ENCODE data around the gene ADAMTSL1. TPM values are rescaled to one million over a fixed set of nuclear protein-coding genes. Genes with fewer than 3 reads are reported as not detected.
A peak's percentile ranks its signal among the peaks of the same experiment; 100 is the strongest.

The ADAMTSL1 gene
- total RNA-seq, 1 donor from 2014 or later = 61.8 TPM

- DNase-seq (ENCODE audit: low spot score) (no peak), ATAC-seq (no peak)
Measured at GRCh38 chr9:18806232-18807080, 332.5 kb downstream of the ADAMTSL1 start.

GRCh38 chr9:18810581-18810980 lies 336.6 kb downstream of the ADAMTSL1 start:
- ATAC-seq = no peak
- intact Hi-C loops (cut with DNase I) = no loop called here
- no peak for DNase-seq (ENCODE audit: low spot score)

More at GRCh38 chr9:18806232-18807080, 332.5 kb downstream of the ADAMTSL1 start:
- intact Hi-C loops (cut with DNase I) = no loop called here

DNA sequence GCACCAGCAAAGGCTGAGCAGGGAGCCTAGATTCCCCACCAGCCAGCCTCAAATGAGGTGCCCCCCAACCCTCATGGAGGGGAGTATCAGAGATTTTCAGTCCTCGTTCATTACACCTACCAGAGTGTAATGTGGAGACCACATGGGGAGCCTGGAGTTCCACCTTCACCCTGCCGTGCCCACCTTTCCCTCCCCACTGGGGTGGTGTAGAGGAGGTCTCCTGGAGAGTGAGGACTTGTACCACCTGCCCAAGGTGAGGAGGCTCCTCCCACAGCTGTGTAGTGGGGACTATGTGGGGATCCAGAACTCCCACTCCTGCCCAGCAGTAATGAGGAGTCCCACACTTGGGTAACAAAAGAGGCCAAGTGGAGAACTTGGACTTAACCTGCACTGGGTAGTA lies 337.2 kb downstream of the ADAMTSL1 start:
- intact Hi-C loops (cut with DNase I) = no loop called here
- DNase-seq (ENCODE audit: low spot score) (no peak), ATAC-seq (peak; percentile 17)

GRCh38 chr9:18819418-18819817 lies 345.5 kb downstream of the ADAMTSL1 start:
- ATAC-seq (no peak), DNase-seq (ENCODE audit: low spot score) (no peak)
- intact Hi-C loops (cut with DNase I) = no loop called here

DNA sequence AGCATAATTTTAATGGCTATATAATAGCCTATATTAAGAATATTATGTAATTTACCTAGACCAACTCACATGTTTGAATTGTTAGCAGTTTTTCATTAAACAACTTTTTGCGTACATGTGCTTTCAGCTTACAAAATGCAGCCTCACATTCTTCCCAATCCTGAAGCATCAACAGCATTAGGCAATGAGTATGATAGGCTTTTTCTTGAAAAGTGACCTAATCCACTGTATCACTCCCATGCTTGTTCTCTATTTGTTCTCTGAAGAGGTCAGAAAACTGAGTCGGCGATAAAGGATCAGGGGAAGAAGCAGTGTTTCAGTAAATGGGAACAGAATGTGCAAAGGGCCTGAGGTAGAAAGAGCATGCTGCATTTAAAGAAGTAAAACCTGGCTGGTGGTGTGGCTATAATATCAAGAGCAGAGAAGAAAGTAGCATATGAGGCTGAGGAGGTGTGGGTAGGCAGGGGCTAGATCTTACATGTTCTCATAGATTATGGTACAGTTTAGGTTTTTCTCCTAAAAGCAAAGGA lies 346.7 kb downstream of the ADAMTSL1 start:
- intact Hi-C loops (cut with DNase I) = no loop called here
- no peak for ATAC-seq

DNA sequence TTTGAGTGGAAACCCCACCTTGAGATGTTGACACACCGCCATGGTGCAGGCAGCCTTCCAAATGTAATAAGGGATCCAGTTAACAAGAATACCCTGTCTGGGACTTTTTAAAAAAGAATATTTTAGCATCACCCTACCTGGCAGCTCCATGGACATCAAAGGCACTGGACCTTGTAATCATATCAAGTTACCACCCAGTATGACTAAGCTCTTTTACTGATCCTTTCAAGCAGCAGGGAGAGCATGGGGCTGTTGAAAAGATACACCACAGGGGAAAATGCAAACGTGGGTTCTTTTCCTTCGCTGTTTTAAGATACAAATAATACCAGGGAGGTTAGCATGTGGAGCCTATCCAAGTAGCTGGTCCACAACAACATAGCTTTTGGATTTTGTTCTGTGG lies 347.8 kb downstream of the ADAMTSL1 start:
- DNase-seq (ENCODE audit: low spot score) (no peak), ATAC-seq (no peak)
- intact Hi-C loops (cut with DNase I) = no loop called here

More for the DNA sequence above, 346.7 kb downstream of the ADAMTSL1 start:
- no peak for DNase-seq (ENCODE audit: low spot score)

- intact Hi-C loops (cut with DNase I) = no loop called here
- ATAC-seq (no peak), DNase-seq (ENCODE audit: low spot score) (no peak)
Measured at GRCh38 chr9:18822850-18823249, 348.9 kb downstream of the ADAMTSL1 start.

- ATAC-seq (peak; percentile 44), DNase-seq (ENCODE audit: low spot score) (no peak)
- intact Hi-C loops (cut with DNase I) = no loop called here
Measured at GRCh38 chr9:18824095-18824666, 350.2 kb downstream of the ADAMTSL1 start.

- intact Hi-C loops (cut with DNase I) = no loop called here
- DNase-seq (ENCODE audit: low spot score) (no peak), ATAC-seq (no peak)
Measured at GRCh38 chr9:18825656-18826170, 351.8 kb downstream of the ADAMTSL1 start.

DNA sequence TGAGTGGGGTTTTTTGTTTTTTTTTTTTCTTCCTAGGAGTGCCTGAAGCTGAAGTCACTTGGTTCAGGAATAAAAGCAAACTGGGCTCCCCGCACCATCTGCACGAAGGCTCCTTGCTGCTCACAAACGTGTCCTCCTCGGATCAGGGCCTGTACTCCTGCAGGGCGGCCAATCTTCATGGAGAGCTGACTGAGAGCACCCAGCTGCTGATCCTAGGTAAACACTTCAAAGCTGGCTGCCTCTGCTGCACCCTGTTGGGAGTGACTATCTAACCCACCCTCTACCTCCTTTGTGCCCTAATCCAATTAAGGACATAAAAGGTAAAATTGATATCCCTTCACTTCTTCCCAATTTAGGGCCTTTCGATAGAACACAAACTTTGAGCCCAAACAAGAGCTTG lies 352.3 kb downstream of the ADAMTSL1 start:
- intact Hi-C loops (cut with DNase I) = no loop called here
- no peak for DNase-seq (ENCODE audit: low spot score)
- ATAC-seq = no peak

DNA sequence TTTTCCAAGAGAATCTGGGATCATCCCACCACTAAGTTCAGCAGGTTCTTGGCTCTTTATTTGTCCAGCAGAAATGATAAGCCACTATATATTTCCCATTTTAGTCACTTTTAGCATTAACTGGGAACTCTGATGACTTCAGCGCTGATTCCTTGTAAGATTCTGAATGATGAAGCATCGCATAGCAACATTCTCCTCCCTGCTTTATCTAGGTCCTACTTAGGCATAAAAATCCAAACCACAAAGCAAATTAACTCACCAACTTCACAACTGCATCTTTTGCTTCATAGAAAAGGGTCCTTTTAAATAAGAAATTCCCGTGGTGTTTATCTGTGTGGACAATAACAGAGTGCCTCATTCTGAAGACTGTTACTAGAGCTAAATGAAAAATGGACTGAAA lies 355.1 kb downstream of the ADAMTSL1 start:
- no peak for ATAC-seq
- DNase-seq (ENCODE audit: low spot score) = no peak
- intact Hi-C loops (cut with DNase I) = no loop called here

GRCh38 chr9:18829873-18830272 lies 355.9 kb downstream of the ADAMTSL1 start:
- no peak for ATAC-seq
- no peak for DNase-seq (ENCODE audit: low spot score)
- intact Hi-C loops (cut with DNase I) = no loop called here

DNA sequence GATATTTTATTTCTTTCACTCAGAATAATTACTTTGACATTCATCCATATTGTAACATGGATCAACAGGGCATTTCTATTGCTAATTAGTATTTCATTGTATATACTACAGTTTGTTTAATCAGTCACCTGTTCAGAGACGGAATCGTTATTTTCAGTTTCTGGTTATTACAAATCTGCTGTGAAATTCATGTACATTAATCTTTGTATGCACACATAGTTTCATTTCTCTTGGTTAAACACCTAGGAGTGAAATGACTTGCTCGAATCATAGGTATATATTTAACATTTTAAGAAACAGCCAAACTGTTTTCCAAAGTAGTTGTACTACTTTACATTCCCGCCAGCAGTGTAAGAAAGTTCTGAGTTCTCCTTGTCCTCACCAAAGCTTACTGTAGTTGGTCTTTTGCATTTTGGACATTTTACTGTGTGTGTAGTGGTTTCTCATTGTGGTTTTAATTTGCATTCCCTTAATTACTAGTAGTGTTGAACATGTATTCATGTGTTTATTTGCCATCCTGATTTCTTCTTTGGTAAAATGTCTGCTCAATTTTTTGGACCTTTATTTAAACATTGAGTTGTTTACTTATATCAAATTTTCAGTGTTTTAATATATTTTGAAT lies 360.9 kb downstream of the ADAMTSL1 start:
- ATAC-seq = no peak
- no peak for DNase-seq (ENCODE audit: low spot score)
- intact Hi-C loops (cut with DNase I) = no loop called here

DNA sequence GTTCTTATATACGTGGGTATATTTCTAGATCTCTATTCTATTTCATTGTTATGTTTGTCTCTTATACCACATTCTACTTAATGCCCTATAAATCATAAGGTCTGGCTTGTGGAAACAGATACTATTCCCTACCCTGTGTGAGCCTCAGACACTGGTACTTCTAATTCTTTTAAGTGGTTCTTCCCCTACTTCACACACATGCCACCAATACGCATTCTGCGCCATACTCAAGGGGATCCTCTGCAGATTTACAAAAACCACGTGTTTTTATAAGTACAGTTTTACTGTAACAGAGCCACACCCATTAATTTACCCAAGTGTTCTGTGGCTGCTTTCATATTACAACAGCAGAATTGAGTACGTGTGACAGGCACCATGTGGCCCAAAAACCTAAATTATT lies 363.4 kb downstream of the ADAMTSL1 start:
- intact Hi-C loops (cut with DNase I) = no loop called here
- ATAC-seq = no peak
- DNase-seq (ENCODE audit: low spot score) = no peak

DNA sequence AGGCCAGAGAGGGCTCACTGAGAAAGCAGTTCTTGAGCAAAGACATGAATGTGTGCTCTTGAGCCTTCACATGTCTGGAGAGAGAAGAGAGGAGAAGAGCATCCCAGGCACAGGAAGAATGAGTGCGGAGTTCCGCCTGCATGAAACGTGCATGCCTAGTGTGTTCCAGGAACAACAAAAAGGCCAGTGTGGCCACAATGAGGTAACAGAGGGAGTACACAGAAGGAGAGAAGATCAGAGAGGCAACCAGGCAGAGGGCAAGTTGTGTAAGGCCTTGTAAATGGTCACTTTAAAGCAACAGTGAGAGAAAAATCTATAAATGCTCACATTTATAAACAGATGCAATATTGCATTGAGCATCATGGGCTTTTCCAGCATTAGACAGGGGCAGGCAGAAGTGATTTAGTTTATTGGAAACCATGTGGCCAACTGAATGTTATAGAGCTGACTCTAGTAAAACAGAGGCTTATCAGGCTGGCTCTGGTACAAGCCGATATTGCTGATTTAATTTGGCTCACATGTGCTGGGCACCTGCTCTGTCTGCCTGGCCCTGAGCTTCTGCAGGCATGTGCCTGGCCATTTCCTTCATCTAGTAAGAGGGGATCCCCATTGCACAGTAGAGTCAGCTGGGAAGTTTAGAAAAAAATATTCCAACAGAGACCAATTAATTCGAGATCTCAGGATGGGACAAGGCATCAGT lies 373.8 kb downstream of the ADAMTSL1 start:
- intact Hi-C loops (cut with DNase I) = no loop called here
- ATAC-seq (peak; percentile 76), DNase-seq (ENCODE audit: low spot score) (no peak)

- no peak for ATAC-seq
- intact Hi-C loops (cut with DNase I) = no loop called here
- no peak for DNase-seq (ENCODE audit: low spot score)
Measured at GRCh38 chr9:18848657-18849056, 374.7 kb downstream of the ADAMTSL1 start.

GRCh38 chr9:18849270-18849669 lies 375.3 kb downstream of the ADAMTSL1 start:
- intact Hi-C loops (cut with DNase I) = no loop called here
- ATAC-seq = no peak
- no peak for DNase-seq (ENCODE audit: low spot score)

DNA sequence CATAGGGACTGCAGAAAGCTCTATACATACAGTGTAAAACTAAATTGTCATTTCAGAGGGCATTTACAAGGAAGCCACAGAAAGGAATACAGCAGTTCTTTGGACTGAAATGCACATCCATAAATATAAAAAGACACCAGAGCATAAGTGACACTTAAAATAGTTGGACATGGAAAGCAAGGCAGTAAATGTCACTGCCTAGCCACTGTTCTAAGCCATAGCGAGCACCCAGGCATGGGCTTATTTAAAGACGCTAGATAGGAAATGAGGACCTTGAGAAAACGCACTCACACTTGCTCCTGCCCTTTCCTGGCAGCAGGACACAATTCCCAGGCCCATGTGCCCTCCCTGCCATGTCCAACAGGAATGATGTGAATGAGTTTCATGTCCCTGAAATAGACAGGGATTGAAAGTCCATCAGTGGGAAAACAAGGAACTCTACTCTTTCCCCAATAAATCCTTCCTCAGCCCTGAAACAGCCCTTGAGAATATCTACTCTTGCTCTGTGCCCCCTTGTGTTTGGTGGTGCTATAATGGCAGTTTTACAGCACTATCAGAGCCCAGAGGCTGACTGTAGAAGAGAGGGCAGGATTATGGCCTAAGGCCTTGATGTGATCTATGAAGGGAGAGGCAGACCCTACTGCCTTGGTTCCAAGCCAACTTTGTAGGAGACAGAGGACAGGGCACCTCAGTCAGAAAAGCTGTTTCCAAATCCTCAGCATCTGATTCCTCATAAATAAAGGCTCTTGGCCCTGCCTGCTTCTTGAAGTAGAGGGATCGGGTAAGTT lies 376.1 kb downstream of the ADAMTSL1 start:
- ATAC-seq (no peak), DNase-seq (ENCODE audit: low spot score) (no peak)
- intact Hi-C loops (cut with DNase I) = no loop called here
